Osteocyte (in vitro differentiated cells): ENCODE data around the gene LBHD1. TPM values are rescaled to one million over a fixed set of nuclear protein-coding genes. Genes with fewer than 3 reads are reported as not detected.
A peak's percentile ranks its signal among the peaks of the same experiment; 100 is the strongest.
"Not testable (repeated sequence)": the region's sequence is repeated elsewhere in the genome, so short reads cannot be mapped to it uniquely, and the experiment has no call there.

ENCODE experiments used
- DNase-seq: peaks from one replicate; pipeline ENCODE4 v3.0.0; 2021; ENCODE audit warnings: mixed read lengths; ENCODE audit not compliant: unreplicated experiment; ENCODE audit errors: extremely low spot score
- H3K27ac Mint-ChIP-seq: one replicate; pipeline ENCODE4 v1.8.0; 2021; ENCODE audit warnings: mild to moderate bottlenecking, mixed read lengths; ENCODE audit not compliant: unreplicated experiment
- H3K27me3 Mint-ChIP-seq: one replicate; pipeline ENCODE4 v1.8.0; 2021; ENCODE audit warnings: mixed read lengths; ENCODE audit not compliant: unreplicated experiment
- H3K36me3 Mint-ChIP-seq: one replicate; pipeline ENCODE4 v1.8.0; 2021; ENCODE audit warnings: mixed read lengths; ENCODE audit not compliant: unreplicated experiment
- H3K4me1 Mint-ChIP-seq: one replicate; pipeline ENCODE4 v1.8.0; 2021; ENCODE audit warnings: mixed read lengths; ENCODE audit not compliant: unreplicated experiment
- H3K4me3 Mint-ChIP-seq: one replicate; pipeline ENCODE4 v1.8.0; 2021; ENCODE audit warnings: mild to moderate bottlenecking, moderate library complexity, mixed read lengths; ENCODE audit not compliant: unreplicated experiment
- H3K9me3 Mint-ChIP-seq: one replicate; pipeline ENCODE4 v1.8.0; 2021; ENCODE audit warnings: mixed read lengths; ENCODE audit not compliant: unreplicated experiment
- CTCF ChIP-seq: fragments of 200-600 bp; sonication (generic); IDR thresholded peaks from 2 replicates; pipeline ENCODE4 v1.5.0; 2021; ENCODE audit warnings: antibody characterized with exemption, mild to moderate bottlenecking, moderate library complexity
- total RNA-seq: library from RNA; stranded (reverse); gene quantifications from 2 replicates; pipeline ENCODE4 v1.2.1, GENCODE V29; 2021

LBHD1 gene
- total RNA-seq, 1 donor from 2014 or later: 7.3 TPM

GRCh38 chr11:62654297-62654696 lies 17.8 kb downstream of the LBHD1 start:
- Mint-ChIP-seq H3K9me3 (no peaks in the 10 kb centered on the region), H3K4me1 (peaks cover 14% of the 10 kb centered on the region), H3K36me3 (peaks cover 2% of the 10 kb centered on the region), H3K4me3 (peak overlapping the region; percentile 40), H3K27me3 (no peaks in the 10 kb centered on the region), H3K27ac (peak overlapping the region; percentile 98)
- TF ChIP-seq CTCF: no peak
- no peak for DNase-seq

- no peak for DNase-seq
- Mint-ChIP-seq H3K9me3 (no peaks in the 10 kb centered on the region), H3K36me3 (peaks cover 7% of the 10 kb centered on the region), H3K4me3 (peak overlapping the region; percentile 89), H3K4me1 (peaks cover 17% of the 10 kb centered on the region), H3K27ac (peak overlapping the region; percentile 85), H3K27me3 (no peaks in the 10 kb centered on the region)
- no peak for TF ChIP-seq CTCF
Measured at GRCh38 chr11:62652161-62653006, 19.7 kb downstream of the LBHD1 start.

GRCh38 chr11:62650283-62650682 lies 21.8 kb downstream of the LBHD1 start:
- H3K4me1 Mint-ChIP-seq: peaks cover 28% of the 10 kb centered on the region

GRCh38 chr11:62649486-62649885 lies 22.6 kb downstream of the LBHD1 start:
- Mint-ChIP-seq H3K4me1 (peaks cover 33% of the 10 kb centered on the region), H3K4me3 (no peak overlapping the region), H3K9me3 (no peaks in the 10 kb centered on the region)

More at GRCh38 chr11:62650283-62650682, 21.8 kb downstream of the LBHD1 start:
- not testable (repeated sequence) for H3K27ac Mint-ChIP-seq, H3K27me3 Mint-ChIP-seq, DNase-seq, H3K9me3 Mint-ChIP-seq, H3K4me3 Mint-ChIP-seq, H3K36me3 Mint-ChIP-seq

GRCh38 chr11:62648967-62649364 lies 23.1 kb downstream of the LBHD1 start:
- Mint-ChIP-seq H3K27ac (no peak overlapping the region), H3K9me3 (no peaks in the 10 kb centered on the region), H3K4me1 (peaks cover 30% of the 10 kb centered on the region), H3K4me3 (no peak overlapping the region), H3K27me3 (no peaks in the 10 kb centered on the region), H3K36me3 (peaks cover 7% of the 10 kb centered on the region)
- no peak for DNase-seq
- TF ChIP-seq CTCF: no peak

More at GRCh38 chr11:62649486-62649885, 22.6 kb downstream of the LBHD1 start:
- TF ChIP-seq CTCF: no peak
- H3K27me3 Mint-ChIP-seq: no peaks in the 10 kb centered on the region
- peaks cover 7% of the 10 kb centered on the region for H3K36me3 Mint-ChIP-seq
- no peak overlapping the region for H3K27ac Mint-ChIP-seq
- no peak for DNase-seq
